Coronary artery (tissue), 2 donors: ENCODE results near the gene RIN3.

Experiments used
- DNase-seq: peaks from one replicate; pipeline ENCODE4 v3.0.0-alpha.2; 2017; ENCODE audit warnings: low spot score
- H3K27ac ChIP-seq, 2 donors: fragments of 200-600 bp; sonication (generic); one replicate each; pipeline ENCODE4 v1.5.1; 2016 to 2019
- H3K4me3 ChIP-seq: fragments of 200-600 bp; sonication (generic); 2 replicates; pipeline ENCODE4 v1.5.1; 2016; ENCODE audit warnings: mild to moderate bottlenecking, moderate library complexity
- CTCF ChIP-seq: fragments of 200-600 bp; sonication (generic); IDR thresholded peaks from one replicate; pipeline ENCODE4 v1.5.1; 2019; ENCODE audit warnings: antibody characterized with exemption

The RIN3 gene

DNA sequence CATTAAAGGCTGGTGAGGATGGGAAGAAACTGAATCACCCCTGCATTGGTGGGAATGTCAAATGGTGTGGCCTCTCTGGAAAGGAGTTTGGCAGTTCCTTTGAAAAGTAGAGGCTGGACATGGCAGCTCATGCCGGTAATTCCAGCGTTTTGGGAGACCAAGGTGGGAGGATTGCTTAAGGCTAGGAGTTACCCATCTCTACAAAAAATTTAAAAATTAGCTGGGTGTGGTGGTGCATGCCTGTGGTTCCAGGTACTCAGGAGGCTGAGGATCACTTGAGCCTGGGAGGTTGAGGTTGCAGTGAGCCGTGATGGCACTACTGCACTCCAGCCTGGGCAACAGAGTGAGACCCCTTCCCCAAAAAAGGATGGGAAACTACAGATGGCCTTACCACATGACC lies 93.7 kb downstream of the RIN3 start:
- DNase-seq = no peak
- Histone ChIP-seq H3K27ac (peak overlapping the region in 1 of 2 donors; percentile 4), H3K4me3 (no peak overlapping the region)
- no peak for TF ChIP-seq CTCF

- no peak for DNase-seq
- no peak overlapping the region for H3K27ac ChIP-seq
- no peak for TF ChIP-seq CTCF
- H3K4me3 ChIP-seq = no peak overlapping the region
Observed at GRCh38 chr14:92607702-92608429, 94.3 kb downstream of the RIN3 start.

DNA sequence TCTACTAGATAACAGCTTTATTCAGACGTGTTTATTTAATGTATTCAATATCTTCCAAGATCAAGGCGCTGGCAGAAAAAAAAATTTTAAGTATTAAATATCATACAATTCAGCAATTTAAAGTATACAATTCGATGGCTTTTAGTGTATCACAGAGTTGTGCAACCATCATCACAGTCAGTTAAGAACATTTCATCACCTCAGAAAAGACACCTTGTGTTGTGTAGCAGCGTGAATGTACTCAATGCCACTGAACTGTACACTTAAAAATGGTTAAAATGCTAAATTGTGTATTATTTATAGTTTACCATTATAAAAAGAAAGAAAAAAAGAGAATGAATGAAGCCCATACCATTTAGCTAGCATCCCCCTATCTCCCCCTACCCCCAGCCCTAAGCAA lies 96.4 kb downstream of the RIN3 start:
- no peak overlapping the region for H3K4me3 ChIP-seq
- DNase-seq = no peak
- no peak overlapping the region for H3K27ac ChIP-seq
- no peak for TF ChIP-seq CTCF

DNA sequence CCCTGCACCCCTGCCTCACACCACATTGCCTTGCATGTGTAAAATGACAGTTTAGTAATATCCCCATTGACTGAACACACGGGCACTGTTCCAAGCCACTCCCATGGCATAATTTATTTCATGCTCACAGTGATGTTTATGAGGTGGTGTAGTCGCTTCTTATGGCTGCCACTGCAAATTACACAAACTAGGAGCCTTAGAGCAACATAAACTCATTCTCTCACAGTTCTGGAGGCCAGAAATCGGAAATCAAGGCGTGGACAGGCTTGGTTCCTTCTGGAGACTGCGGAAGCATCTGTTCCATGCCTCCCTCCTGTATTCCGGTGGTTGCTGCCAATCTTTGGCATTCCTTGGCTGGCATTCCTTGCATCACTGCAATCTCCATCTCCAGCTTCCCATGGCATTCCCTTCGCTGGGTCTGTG lies 97.3 kb downstream of the RIN3 start:
- no peak overlapping the region for H3K4me3 ChIP-seq
- no peak for DNase-seq
- no peak for TF ChIP-seq CTCF
- peak overlapping the region in 1 of 2 donors; percentile 44 for H3K27ac ChIP-seq

GRCh38 chr14:92613008-92613658 lies 99.6 kb downstream of the RIN3 start:
- peak; percentile 30 for TF ChIP-seq CTCF
- no peak for DNase-seq
- no peak overlapping the region for H3K4me3 ChIP-seq
- no peak overlapping the region for H3K27ac ChIP-seq

DNA sequence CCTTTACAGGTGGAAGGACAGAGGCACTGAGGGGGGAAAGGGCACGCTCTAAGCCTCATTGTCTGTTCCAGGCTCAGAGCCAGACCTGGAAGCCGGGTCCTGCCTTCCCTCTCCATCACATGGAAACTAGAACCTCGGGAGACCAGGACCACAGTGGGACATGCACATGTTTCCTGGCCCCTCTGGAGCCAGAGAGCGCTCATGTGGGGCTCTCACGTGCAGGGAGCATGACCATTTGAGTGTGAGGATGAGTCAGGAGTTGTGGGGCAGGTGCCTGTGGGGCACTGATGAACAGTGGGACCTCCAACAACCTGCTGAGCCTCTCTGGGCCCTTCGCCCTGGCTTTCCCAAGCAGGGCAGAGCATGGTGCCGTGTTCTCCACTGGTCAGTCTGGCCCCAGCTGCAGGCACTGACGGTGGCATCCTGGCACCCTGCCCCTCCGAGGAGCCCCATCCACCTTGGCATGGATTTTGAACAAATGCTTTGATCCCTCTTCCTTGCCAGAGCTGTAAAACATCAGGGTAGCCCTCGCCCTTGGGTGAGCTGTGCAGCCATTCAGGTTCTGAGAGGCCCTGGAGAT lies 100.2 kb downstream of the RIN3 start:
- Histone ChIP-seq H3K27ac (no peak overlapping the region), H3K4me3 (no peak overlapping the region)
- TF ChIP-seq CTCF = no peak
- no peak for DNase-seq

- TF ChIP-seq CTCF = no peak
- no peak overlapping the region for H3K27ac ChIP-seq
- no peak overlapping the region for H3K4me3 ChIP-seq
- DNase-seq = no peak
Observed at GRCh38 chr14:92615451-92615850, 101.9 kb downstream of the RIN3 start.
